A204.1 (cell line): Measurements from ENCODE around the gene TEX12.

Source experiments
- FAIRE-seq: peaks from 2 replicates; lab custom pipeline; 2012; peaks lifted over from hg19 to GRCh38; lab: Jason Lieb, UNC

Gene TEX12

DNA sequence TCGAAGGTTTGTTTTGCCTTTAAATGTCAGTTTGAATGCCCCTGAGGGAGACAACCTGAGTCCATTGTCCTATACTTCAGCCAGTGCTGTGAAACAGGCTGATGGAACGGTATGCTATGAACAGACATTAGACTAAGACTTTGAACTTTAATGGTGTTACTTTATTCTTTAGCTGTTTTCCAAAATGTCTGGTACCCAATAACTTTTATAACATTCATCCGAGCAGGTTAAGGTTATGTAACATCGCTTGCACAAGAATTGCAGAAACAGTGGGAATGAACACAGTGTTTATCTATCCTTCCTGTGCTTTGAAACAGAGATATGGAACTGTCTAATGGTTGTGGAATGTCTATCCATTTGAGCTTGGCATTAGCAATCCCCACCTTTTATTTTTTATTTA, 46.6 kb downstream of the TEX12 start:
- FAIRE-seq = no peak

DNA sequence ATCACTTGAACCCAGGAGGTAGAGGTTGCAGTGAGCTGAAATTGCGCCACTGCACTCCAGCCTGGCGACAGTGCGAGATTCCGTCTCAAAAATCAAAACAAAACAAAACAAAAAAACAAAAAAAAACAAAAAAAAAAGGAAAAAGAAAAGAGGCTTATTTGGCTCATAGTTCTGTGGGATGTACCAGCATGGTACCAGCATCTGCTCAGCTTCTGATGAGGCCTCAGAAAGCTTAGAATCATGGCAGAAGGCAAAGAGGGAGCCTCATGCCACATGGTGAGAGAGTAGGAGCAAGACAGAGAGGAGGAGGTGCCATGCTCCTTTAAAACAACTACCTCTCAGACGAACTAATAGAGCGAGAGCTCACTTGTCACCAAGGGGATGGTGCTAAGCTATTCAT, 48.4 kb downstream of the TEX12 start:
- no peak for FAIRE-seq

DNA sequence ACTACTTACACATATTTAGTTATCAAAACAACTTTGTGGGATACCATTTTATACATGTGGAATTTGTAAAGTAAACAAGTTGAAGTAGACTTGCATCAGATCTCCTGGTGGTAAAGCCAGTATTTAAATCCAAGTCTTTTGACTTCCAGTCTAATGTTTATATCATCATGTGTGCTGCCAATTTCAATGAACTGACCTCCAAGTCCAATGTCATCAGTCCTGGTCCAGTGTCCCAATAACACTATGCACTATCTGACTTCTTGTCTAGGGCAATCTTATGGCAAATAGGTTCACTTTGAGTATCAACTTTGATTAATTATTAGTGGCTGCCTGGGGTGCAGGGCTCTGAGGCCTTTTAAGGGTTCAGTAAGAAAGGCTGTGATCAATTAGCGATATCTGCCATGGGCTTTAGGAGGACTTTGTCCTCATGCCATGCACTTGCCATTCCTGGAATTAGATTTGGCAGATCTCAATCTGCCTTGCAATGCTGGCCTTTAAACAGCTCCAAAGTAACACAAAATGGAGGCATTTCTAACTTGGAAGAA, 49.5 kb downstream of the TEX12 start:
- no peak for FAIRE-seq

DNA sequence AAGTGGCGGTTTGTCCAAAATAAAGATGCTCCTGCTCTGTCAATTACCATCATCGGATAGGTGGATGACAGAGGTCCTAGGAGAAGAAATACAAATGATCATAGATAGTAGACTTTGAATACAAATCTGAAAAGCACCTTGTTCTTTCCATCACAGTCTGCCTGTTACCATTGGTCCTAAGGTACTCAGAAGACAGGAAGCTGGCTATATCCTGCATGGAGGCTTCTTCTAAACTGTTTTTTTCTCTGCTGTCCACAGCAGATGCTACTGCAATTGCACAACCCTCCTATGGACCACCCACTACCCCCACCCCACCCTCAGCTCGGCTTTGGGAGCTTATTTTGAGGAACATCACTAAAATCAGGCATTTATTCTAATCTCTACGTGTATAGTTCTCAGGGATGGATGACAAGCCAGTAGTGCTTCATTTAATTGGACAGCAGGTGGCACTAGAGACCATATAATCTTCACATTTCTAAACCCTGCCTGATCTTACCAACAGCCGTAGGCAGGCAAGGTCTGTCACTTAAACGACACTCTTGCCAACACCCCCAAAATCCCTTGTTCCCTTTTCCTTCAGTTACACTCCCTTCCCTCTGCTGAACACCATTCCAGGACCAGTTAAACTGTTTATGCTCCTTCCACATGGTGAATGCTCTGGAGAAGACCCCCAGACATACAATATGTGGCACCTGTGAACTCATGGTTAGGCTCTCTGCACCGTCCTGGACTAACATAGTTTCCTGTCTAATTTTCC, 52.5 kb downstream of the TEX12 start:
- FAIRE-seq = peak; percentile 80

DNA sequence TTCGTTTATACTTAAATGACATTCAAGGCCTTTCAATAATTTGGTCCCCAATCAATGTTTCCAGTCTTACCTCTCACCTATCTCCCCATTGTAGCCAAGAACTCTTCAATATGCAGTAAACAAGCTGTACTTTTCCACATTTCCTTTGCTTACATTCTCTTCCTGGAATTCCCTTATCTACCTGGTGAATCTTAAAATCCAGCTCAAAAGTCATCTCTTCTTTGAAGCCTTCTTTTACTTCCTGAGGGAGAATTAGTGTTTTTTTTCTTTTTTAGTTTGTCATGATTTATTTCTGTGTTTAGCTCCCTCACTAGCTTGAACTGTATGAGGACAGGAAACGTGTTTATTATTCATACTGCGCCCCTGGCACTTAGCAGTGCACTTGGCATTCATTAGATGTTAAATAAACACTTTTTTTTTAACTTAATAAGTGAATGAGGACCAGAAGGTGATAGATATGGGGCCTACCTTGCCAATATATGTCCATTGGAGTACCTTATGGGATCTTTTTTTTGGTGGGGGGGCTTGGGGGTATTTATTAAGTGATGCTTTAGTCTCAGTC, 54.2 kb downstream of the TEX12 start:
- FAIRE-seq = no peak
